Naive B cell (primary cell): ENCODE results near the gene TAGAP. TPM values are rescaled to one million over a fixed set of nuclear protein-coding genes. Genes with fewer than 3 reads are reported as not detected.
A peak's percentile ranks its signal among the peaks of the same experiment; 100 is the strongest.
"Not testable (repeated sequence)": the region's sequence is repeated elsewhere in the genome, so short reads cannot be mapped to it uniquely, and the experiment has no call there.

Experiments used
- ATAC-seq, 2 donors: fragments of 150-1000 bp; cut with Tn5 transposase; 2 replicates each; pipeline ENCODE4 v1.10.0; 2021; ENCODE audit warnings: low read depth in 2 of 2, mild to moderate bottlenecking in 2 of 2, moderate library complexity in 2 of 2
- DNase-seq: peaks from one replicate; pipeline ENCODE4 v3.0.0; 2022
- H3K27ac Mint-ChIP-seq, 6 donors: one replicate each; pipeline ENCODE4 v1.8.0; 2020 to 2022; ENCODE audit warnings: mild to moderate bottlenecking in 6 of 6, mixed read lengths in 6 of 6, moderate library complexity in 5 of 6, inconsistent platforms in 2 of 6
- H3K27me3 Mint-ChIP-seq, 3 donors: one replicate each; pipeline ENCODE4 v1.8.0; 2021 to 2022; ENCODE audit warnings: mixed read lengths in 3 of 3, mild to moderate bottlenecking in 1 of 3
- H3K36me3 Mint-ChIP-seq, 2 donors: one replicate each; pipeline ENCODE4 v1.8.0; 2020 to 2022; ENCODE audit warnings: mixed read lengths in 2 of 2, inconsistent platforms in 1 of 2, mild to moderate bottlenecking in 1 of 2
- H3K4me1 Mint-ChIP-seq, 3 donors: one replicate each; pipeline ENCODE4 v1.8.0; 2020 to 2022; ENCODE audit warnings: mixed read lengths in 3 of 3, inconsistent platforms in 1 of 3, mild to moderate bottlenecking in 1 of 3, moderate library complexity in 1 of 3
- H3K4me3 Mint-ChIP-seq, 8 donors: one replicate each; pipeline ENCODE4 v1.8.0; 2020 to 2022; ENCODE audit warnings: mild to moderate bottlenecking in 8 of 8, mixed read lengths in 8 of 8, moderate library complexity in 8 of 8, inconsistent platforms in 2 of 8
- H3K9me3 Mint-ChIP-seq, 7 donors: one replicate each; pipeline ENCODE4 v1.8.0; 2020 to 2022; ENCODE audit warnings: mixed read lengths in 7 of 7, mild to moderate bottlenecking in 5 of 7, inconsistent platforms in 2 of 7, moderate library complexity in 1 of 7
- polyA plus RNA-seq, 6 donors: library from polyadenylated mRNA; unstranded; fragments of 300-500 nt; fragmentation: Illumina TruSeq; gene quantifications; one replicate each; pipeline ENCODE4 v1.2.3, GENCODE V29; 2021; ENCODE audit warnings: low read depth in 6 of 6

TAGAP gene
- polyA plus RNA-seq, 6 donors from 2014 or later = 259 to 433 (median 379) TPM

GRCh38 chr6:159035891-159036290 lies 8.9 kb downstream of the TAGAP start:
- Mint-ChIP-seq H3K4me1 (peaks cover 34 to 66% (median 52%) of the 10 kb centered on the region in 3 donors), H3K4me3 (peak overlapping the region in 4 of 8 donors; percentile 22 to 59 (median 44)), H3K27ac (peak overlapping the region in 3 of 6 donors; percentile 42 to 99 (median 57)), H3K9me3 (no peaks in the 10 kb centered on the region), H3K36me3 (peaks cover 24 to 26% of the 10 kb centered on the region in 2 donors), H3K27me3 (no peaks in the 10 kb centered on the region)
- no peak for ATAC-seq
- no peak for DNase-seq

GRCh38 chr6:159033160-159034049 lies 11.4 kb downstream of the TAGAP start:
- H3K4me1 Mint-ChIP-seq = peaks cover 20 to 43% (median 32%) of the 10 kb centered on the region in 3 donors
- DNase-seq = no peak
- ATAC-seq = no peak
- no peaks in the 10 kb centered on the region for H3K9me3 Mint-ChIP-seq
- no peaks in the 10 kb centered on the region for H3K27me3 Mint-ChIP-seq
- H3K27ac Mint-ChIP-seq = peak overlapping the region in 2 of 6 donors; percentile 47 to 99
- H3K36me3 Mint-ChIP-seq = peaks cover 14 to 16% of the 10 kb centered on the region in 2 donors
- no peak overlapping the region for H3K4me3 Mint-ChIP-seq

DNA sequence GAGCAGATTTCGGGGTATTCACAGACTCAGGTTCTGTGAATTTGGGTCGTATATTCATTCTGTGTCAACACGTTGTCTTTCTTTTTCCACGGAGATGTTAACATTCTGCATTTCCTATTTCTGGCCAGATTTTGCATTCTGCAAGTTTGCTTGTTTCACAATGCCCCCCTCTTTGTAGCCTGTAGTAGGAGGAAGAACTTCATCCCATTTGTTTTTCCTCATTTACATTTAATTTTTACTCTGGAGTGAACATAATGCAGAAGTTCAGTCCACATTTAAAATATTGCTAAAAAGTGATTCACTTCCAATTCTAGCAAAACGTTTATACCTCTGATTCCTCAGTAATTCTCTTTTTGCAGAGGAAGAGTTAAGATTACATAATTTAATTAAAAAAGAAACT lies 12.9 kb downstream of the TAGAP start:
- ATAC-seq = no peak

GRCh38 chr6:159030168-159030567 lies 14.6 kb downstream of the TAGAP start:
- DNase-seq (no peak), ATAC-seq (no peak)
- Mint-ChIP-seq H3K4me1 (peaks cover 7 to 15% (median 8%) of the 10 kb centered on the region in 3 donors), H3K27ac (no peak overlapping the region), H3K9me3 (peaks cover 6 to 16% (median 9%) of the 10 kb centered on the region in 7 donors), H3K4me3 (no peak overlapping the region), H3K36me3 (peaks cover 12 to 20% of the 10 kb centered on the region in 2 donors), H3K27me3 (no peaks in the 10 kb centered on the region)

More for the DNA sequence above, 12.9 kb downstream of the TAGAP start:
- no peak for DNase-seq
- peaks cover 0 to 3% (median 0%) of the 10 kb centered on the region in 7 donors for H3K9me3 Mint-ChIP-seq
- H3K27me3 Mint-ChIP-seq = no peaks in the 10 kb centered on the region
- H3K4me3 Mint-ChIP-seq = no peak overlapping the region
- H3K27ac Mint-ChIP-seq = peak overlapping the region in 1 of 6 donors; percentile 6
- H3K36me3 Mint-ChIP-seq = peaks cover 8 to 12% of the 10 kb centered on the region in 2 donors
- peaks cover 15 to 29% (median 20%) of the 10 kb centered on the region in 3 donors for H3K4me1 Mint-ChIP-seq

- ATAC-seq, DNase-seq, H3K4me3 Mint-ChIP-seq, H3K27me3 Mint-ChIP-seq, H3K4me1 Mint-ChIP-seq: not testable (repeated sequence)
- peak overlapping the region in 1 of 6 donors; percentile 11 for H3K27ac Mint-ChIP-seq
- peaks cover 28 to 33% of the 10 kb centered on the region in 2 donors for H3K36me3 Mint-ChIP-seq
- H3K9me3 Mint-ChIP-seq = peaks cover 12 to 42% (median 27%) of the 10 kb centered on the region in 7 donors
These were observed 19.6 kb downstream of the TAGAP start for GRCh38 chr6:159025224-159025623.

- no peaks in the 10 kb centered on the region for H3K27me3 Mint-ChIP-seq
- no peak overlapping the region for H3K27ac Mint-ChIP-seq
- peaks cover 0 to 9% (median 5%) of the 10 kb centered on the region in 3 donors for H3K4me1 Mint-ChIP-seq
- H3K9me3 Mint-ChIP-seq = peaks cover 12 to 42% (median 27%) of the 10 kb centered on the region in 7 donors
- DNase-seq (no peak), ATAC-seq (no peak)
- H3K36me3 Mint-ChIP-seq = peaks cover 28 to 33% of the 10 kb centered on the region in 2 donors
- H3K4me3 Mint-ChIP-seq = no peak overlapping the region
These were observed 20.9 kb downstream of the TAGAP start for GRCh38 chr6:159023893-159024292.

- no peak overlapping the region for H3K4me3 Mint-ChIP-seq
- peaks cover 6 to 24% (median 18%) of the 10 kb centered on the region in 7 donors for H3K9me3 Mint-ChIP-seq
- DNase-seq (no peak), ATAC-seq (no peak)
- H3K27me3 Mint-ChIP-seq = no peaks in the 10 kb centered on the region
- H3K36me3 Mint-ChIP-seq = peaks cover 9 to 23% of the 10 kb centered on the region in 2 donors
- peak overlapping the region in 1 of 6 donors; percentile 9 for H3K27ac Mint-ChIP-seq
- H3K4me1 Mint-ChIP-seq = peaks cover 8 to 14% (median 14%) of the 10 kb centered on the region in 3 donors
These were observed 24.8 kb downstream of the TAGAP start for GRCh38 chr6:159020011-159020410.

GRCh38 chr6:159017757-159018559 lies 26.8 kb downstream of the TAGAP start:
- DNase-seq = no peak
- Mint-ChIP-seq H3K4me3 (peak overlapping the region in 2 of 8 donors; percentile 10 to 36), H3K27me3 (no peaks in the 10 kb centered on the region), H3K9me3 (peaks cover 0 to 3% (median under 1%) of the 10 kb centered on the region in 7 donors), H3K27ac (peak overlapping the region in 2 of 6 donors; percentile 8 to 76), H3K36me3 (peaks cover 4 to 8% of the 10 kb centered on the region in 2 donors), H3K4me1 (peaks cover 13 to 23% (median 22%) of the 10 kb centered on the region in 3 donors)
- ATAC-seq = no peak

- H3K36me3 Mint-ChIP-seq = peaks cover 0 to 4% of the 10 kb centered on the region in 2 donors
- no peaks in the 10 kb centered on the region for H3K27me3 Mint-ChIP-seq
- no peak for ATAC-seq
- peak overlapping the region in 4 of 6 donors; percentile 11 to 76 (median 24) for H3K27ac Mint-ChIP-seq
- peaks cover 31 to 46% (median 42%) of the 10 kb centered on the region in 3 donors for H3K4me1 Mint-ChIP-seq
- no peaks in the 10 kb centered on the region for H3K9me3 Mint-ChIP-seq
- no peak overlapping the region for H3K4me3 Mint-ChIP-seq
- DNase-seq = no peak
These were observed 30.4 kb downstream of the TAGAP start for GRCh38 chr6:159014406-159014805.

DNA sequence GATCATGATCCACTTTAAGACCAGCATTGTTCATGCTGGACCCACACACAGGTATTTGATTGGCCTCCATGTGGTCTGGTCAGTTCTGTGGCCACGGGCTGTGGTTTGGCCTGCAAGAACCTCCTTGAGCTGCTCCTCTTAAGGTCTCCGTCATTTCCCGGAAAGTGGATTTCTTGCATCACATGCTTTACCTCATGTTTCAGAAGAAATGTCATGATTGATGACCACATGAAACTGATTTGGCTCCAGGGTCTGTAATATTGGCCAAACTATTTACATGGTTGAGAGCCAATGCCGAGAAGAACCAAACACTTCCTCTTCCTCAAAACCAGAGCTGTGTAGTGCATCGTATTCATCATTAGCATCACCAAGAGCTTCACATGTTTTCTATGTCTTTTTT lies 31.6 kb downstream of the TAGAP start:
- no peaks in the 10 kb centered on the region for H3K27me3 Mint-ChIP-seq
- ATAC-seq = peak; percentile 84 to 87

GRCh38 chr6:159012201-159012600 lies 32.6 kb downstream of the TAGAP start:
- no peak for ATAC-seq
- Mint-ChIP-seq H3K4me1 (peaks cover 23 to 42% (median 32%) of the 10 kb centered on the region in 3 donors), H3K9me3 (no peaks in the 10 kb centered on the region), H3K27ac (peak overlapping the region in 5 of 6 donors; percentile 33 to 91 (median 68)), H3K36me3 (peaks cover 0 to 4% of the 10 kb centered on the region in 2 donors), H3K27me3 (no peaks in the 10 kb centered on the region), H3K4me3 (peak overlapping the region in 1 of 8 donors; percentile 22)
- DNase-seq = no peak

More for the DNA sequence above, 31.6 kb downstream of the TAGAP start:
- H3K9me3 Mint-ChIP-seq = no peaks in the 10 kb centered on the region
- peaks cover 0 to 4% of the 10 kb centered on the region in 2 donors for H3K36me3 Mint-ChIP-seq
- peak; percentile 45 for DNase-seq
- H3K27ac Mint-ChIP-seq = peak overlapping the region; percentile 39 to 93 (median 79)
- peak overlapping the region in 3 of 8 donors; percentile 25 to 55 (median 54) for H3K4me3 Mint-ChIP-seq
- H3K4me1 Mint-ChIP-seq = peaks cover 26 to 44% (median 32%) of the 10 kb centered on the region in 3 donors

DNA sequence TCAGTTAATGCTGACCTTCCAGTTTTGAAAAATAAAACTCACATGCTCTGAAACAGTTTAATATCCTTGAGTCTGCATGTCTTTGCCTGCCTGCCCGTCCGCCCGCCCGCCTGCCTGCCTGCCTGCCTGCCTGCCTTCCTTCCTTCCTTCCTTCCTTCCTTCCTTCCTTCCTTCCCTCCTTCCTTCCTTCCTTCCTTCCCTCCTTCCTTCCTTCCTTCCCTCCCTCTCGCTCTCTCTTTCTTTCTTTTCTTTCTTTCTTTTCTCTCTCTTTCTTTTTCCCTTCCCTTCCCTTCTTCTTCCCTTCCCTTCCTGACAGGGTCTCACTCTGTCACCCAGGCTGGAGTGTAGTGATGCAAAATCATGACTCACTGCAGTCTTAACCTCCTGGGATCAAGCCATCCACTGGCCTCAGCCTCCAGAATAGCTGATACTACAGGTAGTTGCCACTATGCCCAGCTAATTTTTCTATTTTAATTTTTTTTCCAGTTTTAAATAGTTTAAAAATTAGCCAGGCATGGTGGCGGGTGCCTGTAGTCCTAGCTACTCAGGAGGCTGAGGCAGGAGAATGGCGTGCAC lies 34.7 kb downstream of the TAGAP start:
- Mint-ChIP-seq H3K4me1 (peaks cover 23 to 42% (median 32%) of the 10 kb centered on the region in 3 donors), H3K27ac (peak overlapping the region in 2 of 6 donors; percentile 9 to 77), H3K4me3 (peak overlapping the region in 1 of 8 donors; percentile 15)
- H3K36me3 Mint-ChIP-seq, ATAC-seq, H3K9me3 Mint-ChIP-seq, H3K27me3 Mint-ChIP-seq, DNase-seq: not testable (repeated sequence)
